Stimulated activated CD4-positive, alpha-beta T cell treated with anti-CD3 and anti-CD28 coated beads, Interleukin-4, amount 100 ng/mL, for 1 hour (primary cell): ENCODE data around the gene FAM174C.
"Not testable (repeated sequence)": the region's sequence is repeated elsewhere in the genome, so short reads cannot be mapped to it uniquely, and the experiment has no call there.

ENCODE experiments used
- DNase-seq: peaks from one replicate; pipeline ENCODE4 v3.0.0-alpha.2; 2020

FAM174C gene

GRCh38 chr19:1307320-1307719, 32.0 kb downstream of the FAM174C start:
- no peak for DNase-seq

- DNase-seq: no peak
Measured at GRCh38 chr19:1307755-1308303, 32.5 kb downstream of the FAM174C start.

GRCh38 chr19:1308718-1309117, 33.4 kb downstream of the FAM174C start:
- DNase-seq: no peak

- DNase-seq: no peak
Measured at GRCh38 chr19:1309977-1310852, 34.9 kb downstream of the FAM174C start.

- no peak for DNase-seq
Measured at GRCh38 chr19:1310853-1311180, 35.5 kb downstream of the FAM174C start.

- no peak for DNase-seq
Measured at GRCh38 chr19:1311543-1312091, 36.3 kb downstream of the FAM174C start.

- no peak for DNase-seq
Measured at GRCh38 chr19:1312767-1313694, 37.7 kb downstream of the FAM174C start.

GRCh38 chr19:1313695-1314613, 38.6 kb downstream of the FAM174C start:
- no peak for DNase-seq

GRCh38 chr19:1315470-1316166, 40.3 kb downstream of the FAM174C start:
- peak; percentile 37 for DNase-seq

- no peak for DNase-seq
Measured at GRCh38 chr19:1316466-1316865, 41.1 kb downstream of the FAM174C start.

- DNase-seq: no peak
Measured at GRCh38 chr19:1317274-1318003, 42.1 kb downstream of the FAM174C start.

- no peak for DNase-seq
Measured at GRCh38 chr19:1318678-1319471, 43.5 kb downstream of the FAM174C start.

GRCh38 chr19:1320282-1320650, 44.9 kb downstream of the FAM174C start:
- DNase-seq: not testable (repeated sequence)

GRCh38 chr19:1321539-1321938, 46.2 kb downstream of the FAM174C start:
- DNase-seq: no peak

GRCh38 chr19:1322198-1322981, 47.1 kb downstream of the FAM174C start:
- DNase-seq: no peak

- DNase-seq: no peak
Measured at GRCh38 chr19:1324249-1324805, 49.0 kb downstream of the FAM174C start.

- peak; percentile 16 for DNase-seq
Measured at GRCh38 chr19:1324806-1325567, 49.7 kb downstream of the FAM174C start.
